Measurements from ENCODE around the gene POU3F2. TPM values are rescaled to one million over a fixed set of nuclear protein-coding genes. Genes with fewer than 3 reads are reported as not detected.

Gene POU3F2
- total RNA-seq, 1 experiment from 2014 or later: not detected

- TF ChIP-seq, protein P1, sequence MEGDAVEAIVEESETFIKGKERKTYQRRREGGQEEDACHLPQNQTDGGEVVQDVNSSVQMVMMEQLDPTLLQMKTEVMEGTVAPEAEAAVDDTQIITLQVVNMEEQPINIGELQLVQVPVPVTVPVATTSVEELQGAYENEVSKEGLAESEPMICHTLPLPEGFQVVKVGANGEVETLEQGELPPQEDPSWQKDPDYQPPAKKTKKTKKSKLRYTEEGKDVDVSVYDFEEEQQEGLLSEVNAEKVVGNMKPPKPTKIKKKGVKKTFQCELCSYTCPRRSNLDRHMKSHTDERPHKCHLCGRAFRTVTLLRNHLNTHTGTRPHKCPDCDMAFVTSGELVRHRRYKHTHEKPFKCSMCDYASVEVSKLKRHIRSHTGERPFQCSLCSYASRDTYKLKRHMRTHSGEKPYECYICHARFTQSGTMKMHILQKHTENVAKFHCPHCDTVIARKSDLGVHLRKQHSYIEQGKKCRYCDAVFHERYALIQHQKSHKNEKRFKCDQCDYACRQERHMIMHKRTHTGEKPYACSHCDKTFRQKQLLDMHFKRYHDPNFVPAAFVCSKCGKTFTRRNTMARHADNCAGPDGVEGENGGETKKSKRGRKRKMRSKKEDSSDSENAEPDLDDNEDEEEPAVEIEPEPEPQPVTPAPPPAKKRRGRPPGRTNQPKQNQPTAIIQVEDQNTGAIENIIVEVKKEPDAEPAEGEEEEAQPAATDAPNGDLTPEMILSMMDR (IDR thresholded peaks at IDR 0.05; ENCODE audit: unreplicated experiment): no peak
- peaks cover 100% of the 10 kb centered on the region for H3K27me3 Mint-ChIP-seq (ENCODE audit: insufficient read depth, unreplicated experiment)
Measured at GRCh38 chr6:98832284-98833056, 1.9 kb upstream of the POU3F2 start.

DNA sequence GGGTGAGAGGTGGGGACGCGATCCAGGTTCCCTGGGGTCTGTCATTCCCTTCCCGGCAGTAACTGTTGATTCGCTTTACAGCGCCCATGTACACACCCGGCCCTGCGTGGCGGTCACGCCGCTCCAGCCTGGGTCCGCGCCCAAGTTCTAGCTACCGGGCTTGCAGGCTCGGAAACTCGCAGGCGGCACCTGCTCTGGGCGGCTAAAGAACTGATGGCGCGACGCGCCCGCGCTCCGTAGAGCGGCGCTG is 1.4 kb upstream of the POU3F2 start:
- no TSS peak for BruUV-seq (replicated peaks)
- CTCF ChIA-PET: interaction anchor here (0.5 kb wide), 1 partner anchor 101 kb away, joined by 3 read pairs; no protein-coding TSS in a partner anchor
- H3K9me3 Mint-ChIP-seq (ENCODE audit: unreplicated experiment): no peaks in the 10 kb centered on the region
- peak overlapping the region; percentile 86 for H3K4me3 Mint-ChIP-seq (ENCODE audit: unreplicated experiment)
- peaks cover 100% of the 10 kb centered on the region for H3K27me3 Mint-ChIP-seq (ENCODE audit: insufficient read depth, unreplicated experiment)
- intact Hi-C loops (cut with micrococcal nuclease): loop anchor here (10.0 kb wide), 1 partner anchor 888 kb away; no protein-coding TSS in a partner anchor
- peaks cover 22% of the 10 kb centered on the region for H3K4me1 Mint-ChIP-seq (ENCODE audit: insufficient read depth, unreplicated experiment)
- H3K36me3 Mint-ChIP-seq (ENCODE audit: insufficient read depth, unreplicated experiment): no peaks in the 10 kb centered on the region
- H3K27ac Mint-ChIP-seq (ENCODE audit: low read depth, unreplicated experiment): no peak overlapping the region
- POLR2A ChIA-PET: interaction anchor here (0.9 kb wide), 1 partner anchor 57 kb away, joined by 3 read pairs; no protein-coding TSS in a partner anchor
- TF ChIP-seq, protein P1 (IDR thresholded peaks at IDR 0.05; ENCODE audit: unreplicated experiment): no peak
- DNase-seq (ENCODE audit: unreplicated experiment): no peak

More at GRCh38 chr6:98832284-98833056, 1.9 kb upstream of the POU3F2 start:
- Mint-ChIP-seq H3K4me1 (ENCODE audit: insufficient read depth, unreplicated experiment) (peaks cover 22% of the 10 kb centered on the region), H3K9me3 (ENCODE audit: unreplicated experiment) (no peaks in the 10 kb centered on the region), H3K27ac (ENCODE audit: low read depth, unreplicated experiment) (no peak overlapping the region), H3K4me3 (ENCODE audit: unreplicated experiment) (no peak overlapping the region), H3K36me3 (ENCODE audit: insufficient read depth, unreplicated experiment) (no peaks in the 10 kb centered on the region)
- intact Hi-C loops (cut with micrococcal nuclease): loop anchor here (10.0 kb wide), 1 partner anchor 888 kb away; no protein-coding TSS in a partner anchor
- CTCF ChIA-PET: interaction anchor here (0.5 to 0.6 kb wide), 2 partner anchors 12 to 101 kb away, joined by 3 read pairs; no protein-coding TSS in a partner anchor
- POLR2A ChIA-PET: interaction anchor here (0.9 kb wide), 1 partner anchor 57 kb away, joined by 3 read pairs; no protein-coding TSS in a partner anchor
- no peak for DNase-seq (ENCODE audit: unreplicated experiment)
- no TSS peak for BruUV-seq (replicated peaks)

GRCh38 chr6:98833307-98834059 is 891 bp upstream of the POU3F2 start:
- Mint-ChIP-seq H3K4me3 (ENCODE audit: unreplicated experiment) (peak overlapping the region; percentile 86), H3K27me3 (ENCODE audit: insufficient read depth, unreplicated experiment) (peaks cover 100% of the 10 kb centered on the region), H3K9me3 (ENCODE audit: unreplicated experiment) (no peaks in the 10 kb centered on the region), H3K36me3 (ENCODE audit: insufficient read depth, unreplicated experiment) (no peaks in the 10 kb centered on the region), H3K4me1 (ENCODE audit: insufficient read depth, unreplicated experiment) (peaks cover 18% of the 10 kb centered on the region), H3K27ac (ENCODE audit: low read depth, unreplicated experiment) (no peak overlapping the region)
- peak; percentile 14 for DNase-seq (ENCODE audit: unreplicated experiment)
- CTCF ChIA-PET: interaction anchor here (0.6 to 1.1 kb wide), 5 partner anchors 13 to 1605 kb away, joined by 3 to 5 read pairs (median 3); no protein-coding TSS in a partner anchor
- POLR2A ChIA-PET: interaction anchor here (1.2 kb wide), 1 partner anchor 18 kb away, joined by 3 read pairs; no protein-coding TSS in a partner anchor
- BruUV-seq (replicated peaks): no TSS peak
- intact Hi-C loops (cut with micrococcal nuclease): loop anchor here (10.0 kb wide), 1 partner anchor 889 kb away; no protein-coding TSS in a partner anchor
- TF ChIP-seq, protein P1 (IDR thresholded peaks at IDR 0.05; ENCODE audit: unreplicated experiment): no peak

Measured in MCF 10A (cell line).